NCI-H446 (cell line): ENCODE measurements around the gene CETP.
"Not testable (repeated sequence)": the region's sequence is repeated elsewhere in the genome, so short reads cannot be mapped to it uniquely, and the experiment has no call there.

ENCODE experiments used
- DNase-seq, 2 experiments: peaks; one replicate each; lab custom pipeline; 2025; lab: John Stamatoyannopoulos, UW

Gene CETP

GRCh38 chr16:56956076-56956475, 5.7 kb upstream of the CETP start:
- no peak for DNase-seq

GRCh38 chr16:56956756-56957155, 5.0 kb upstream of the CETP start:
- no peak for DNase-seq

- no peak for DNase-seq
Observed at GRCh38 chr16:56960681-56961281, 969 bp upstream of the CETP start.

GRCh38 chr16:56961386-56961785, 364 bp upstream of the CETP start:
- DNase-seq: no peak

- peak in 1 of 2 experiments; percentile 17 for DNase-seq
Observed at GRCh38 chr16:56964243-56965148, 2.7 kb downstream of the CETP start.

GRCh38 chr16:56965149-56966092, 3.7 kb downstream of the CETP start:
- no peak for DNase-seq

GRCh38 chr16:56966093-56966475, 4.3 kb downstream of the CETP start:
- no peak for DNase-seq

GRCh38 chr16:56967733-56968132, 6.0 kb downstream of the CETP start:
- no peak for DNase-seq

- DNase-seq: no peak
Observed at GRCh38 chr16:56969769-56970168, 8.0 kb downstream of the CETP start.

- DNase-seq: no peak
Observed at GRCh38 chr16:56970934-56971767, 9.4 kb downstream of the CETP start.

- no peak for DNase-seq
Observed at GRCh38 chr16:56971768-56972043, 10.0 kb downstream of the CETP start.

GRCh38 chr16:56972403-56973293, 10.9 kb downstream of the CETP start:
- DNase-seq: no peak

GRCh38 chr16:56973294-56973689, 11.5 kb downstream of the CETP start:
- DNase-seq: no peak

- DNase-seq: not testable (repeated sequence)
Observed at GRCh38 chr16:56973899-56974298, 12.1 kb downstream of the CETP start.

- DNase-seq: no peak
Observed at GRCh38 chr16:56974549-56975300, 13.0 kb downstream of the CETP start.

- DNase-seq: no peak
Observed at GRCh38 chr16:56975714-56976113, 14.0 kb downstream of the CETP start.

GRCh38 chr16:56977216-56977615, 15.5 kb downstream of the CETP start:
- no peak for DNase-seq

GRCh38 chr16:56977823-56978430, 16.2 kb downstream of the CETP start:
- DNase-seq: no peak

GRCh38 chr16:56980201-56980535, 18.4 kb downstream of the CETP start:
- DNase-seq: no peak
